ENCODE results near the gene S1PR4. TPM values are rescaled to one million over a fixed set of nuclear protein-coding genes. Genes with fewer than 3 reads are reported as not detected.
"Not testable (repeated sequence)": the region's sequence is repeated elsewhere in the genome, so short reads cannot be mapped to it uniquely, and the experiment has no call there.

S1PR4 gene
- total RNA-seq, 2 experiments from 2014 or later: 29.0 to 32.2 TPM

DNA sequence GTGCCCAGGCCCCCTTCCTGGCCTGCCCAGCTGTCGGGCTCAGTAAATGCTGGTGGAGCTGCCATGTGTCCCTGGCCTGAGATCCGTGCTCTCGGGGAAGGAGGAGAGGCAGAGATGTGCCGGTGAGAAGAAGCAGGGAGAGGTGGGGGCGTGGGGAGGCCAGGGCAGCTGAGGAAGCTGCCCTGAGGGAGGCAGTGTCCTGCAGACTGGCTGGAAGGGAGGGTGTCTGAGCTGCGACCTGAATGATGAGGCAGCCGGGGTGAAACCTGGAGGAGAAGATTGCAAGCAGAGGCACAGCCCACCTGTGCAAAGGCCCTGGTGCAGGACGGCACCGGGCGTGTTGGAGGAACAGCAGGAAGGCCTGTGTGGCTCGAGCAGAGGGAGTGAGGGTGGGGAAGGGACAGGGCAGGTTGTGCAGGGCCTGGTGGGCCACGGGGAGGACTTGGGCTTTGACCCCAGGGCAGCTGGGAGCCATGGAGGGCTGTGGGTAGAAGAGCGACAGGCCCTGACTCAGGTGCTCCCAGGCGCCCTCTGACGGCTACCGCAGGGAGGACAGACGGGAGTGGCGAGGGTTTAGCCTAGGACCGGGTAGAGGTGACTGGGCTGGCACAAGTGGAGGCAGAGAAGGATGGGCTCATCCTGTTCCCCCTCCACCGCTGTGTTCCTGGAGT, 31.9 kb downstream of the S1PR4 start:
- H3K9me3 Mint-ChIP-seq (ENCODE audit: low read depth): no peaks in the 10 kb centered on the region
- no peak overlapping the region for H3K4me3 Mint-ChIP-seq
- ATAC-seq (peak; percentile 98), DNase-seq (peak; percentile 86)
- no peaks in the 10 kb centered on the region for H3K4me1 Mint-ChIP-seq
- POLR2A ChIA-PET: no interaction called here
- intact Hi-C loops (cut with DNase I, micrococcal nuclease): loop anchor here in 1 of 2 experiments (1.0 to 2.0 kb wide), 4 partner anchors 24 to 259 kb away; no protein-coding TSS in a partner anchor
- CTCF ChIA-PET: interaction anchor here (0.9 to 1.9 kb wide), 2 partner anchors 42 to 51 kb away, joined by 3 to 7 read pairs; no protein-coding TSS in a partner anchor
- no peaks in the 10 kb centered on the region for H3K27me3 Mint-ChIP-seq
- peaks cover 5% of the 10 kb centered on the region for H3K36me3 Mint-ChIP-seq (ENCODE audit: low read depth)
- H3K27ac Mint-ChIP-seq: no peak overlapping the region

DNA sequence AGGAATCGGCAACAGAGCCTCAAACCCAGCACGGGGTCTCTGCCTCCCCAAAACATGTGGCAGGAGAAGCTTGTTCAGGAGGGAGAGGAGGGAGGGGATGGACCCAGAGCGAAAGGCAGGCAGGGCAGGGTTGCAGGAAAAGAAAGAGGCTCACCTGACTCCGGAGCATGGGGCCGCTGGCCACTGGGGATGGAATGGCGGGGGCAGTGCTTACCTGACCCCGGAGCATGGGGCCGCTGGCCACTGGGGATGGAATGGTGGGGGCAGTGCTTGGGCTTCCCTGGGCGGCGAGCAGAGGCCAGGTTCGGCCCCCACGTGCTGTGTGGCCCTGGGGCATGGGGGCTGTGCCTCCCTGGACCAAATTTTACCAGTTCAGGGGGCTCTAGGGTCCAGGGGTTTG, 32.6 kb downstream of the S1PR4 start:
- no peaks in the 10 kb centered on the region for H3K4me1 Mint-ChIP-seq
- no peaks in the 10 kb centered on the region for H3K9me3 Mint-ChIP-seq (ENCODE audit: low read depth)
- ChIA-PET CTCF (interaction anchor here (0.6 to 1.9 kb wide), 4 partner anchors 41 to 443 kb away, joined by 3 to 7 read pairs (median 4); no protein-coding TSS in a partner anchor), POLR2A (interaction anchor here (0.7 kb wide), 1 partner anchor 51 kb away, joined by 4 read pairs; no protein-coding TSS in a partner anchor)
- H3K36me3 Mint-ChIP-seq (ENCODE audit: low read depth): peaks cover 5% of the 10 kb centered on the region
- no peaks in the 10 kb centered on the region for H3K27me3 Mint-ChIP-seq
- H3K27ac Mint-ChIP-seq: no peak overlapping the region
- H3K4me3 Mint-ChIP-seq: no peak overlapping the region
- DNase-seq: no peak
- no peak for ATAC-seq
- intact Hi-C loops (cut with DNase I, micrococcal nuclease): loop anchor here in 1 of 2 experiments (2.0 kb wide), 1 partner anchor 24 kb away; no protein-coding TSS in a partner anchor

DNA sequence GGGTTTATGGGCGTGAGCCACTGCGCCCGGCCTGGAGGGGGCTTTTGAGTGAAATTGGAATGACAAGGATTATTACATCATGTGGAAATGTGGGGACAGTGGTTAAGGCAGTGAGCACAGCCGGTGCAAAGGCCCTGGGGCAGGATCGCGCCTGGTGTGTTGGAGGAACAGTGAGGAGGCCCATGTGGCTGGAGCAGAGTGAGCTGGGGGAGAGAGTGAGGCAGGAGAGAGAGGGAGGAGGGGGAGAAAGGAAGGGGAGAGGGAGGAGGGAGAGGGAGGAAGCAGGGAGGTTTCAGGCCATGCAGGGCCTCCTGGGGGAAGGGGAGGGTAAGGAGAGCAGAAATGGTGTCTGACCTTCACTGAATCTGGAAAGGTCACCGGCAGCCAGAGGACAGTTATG, 34.6 kb downstream of the S1PR4 start:
- no peaks in the 10 kb centered on the region for H3K27me3 Mint-ChIP-seq
- no peak for DNase-seq
- no peak overlapping the region for H3K27ac Mint-ChIP-seq
- H3K4me3 Mint-ChIP-seq: no peak overlapping the region
- ChIA-PET CTCF (interaction anchor here (0.6 kb wide), 1 partner anchor 251 kb away, joined by 3 read pairs; no protein-coding TSS in a partner anchor), POLR2A (no interaction called here)
- ATAC-seq: no peak
- no peaks in the 10 kb centered on the region for H3K4me1 Mint-ChIP-seq
- intact Hi-C loops (cut with DNase I, micrococcal nuclease): no loop called here
- peaks cover 11% of the 10 kb centered on the region for H3K36me3 Mint-ChIP-seq (ENCODE audit: low read depth)
- no peaks in the 10 kb centered on the region for H3K9me3 Mint-ChIP-seq (ENCODE audit: low read depth)

DNA sequence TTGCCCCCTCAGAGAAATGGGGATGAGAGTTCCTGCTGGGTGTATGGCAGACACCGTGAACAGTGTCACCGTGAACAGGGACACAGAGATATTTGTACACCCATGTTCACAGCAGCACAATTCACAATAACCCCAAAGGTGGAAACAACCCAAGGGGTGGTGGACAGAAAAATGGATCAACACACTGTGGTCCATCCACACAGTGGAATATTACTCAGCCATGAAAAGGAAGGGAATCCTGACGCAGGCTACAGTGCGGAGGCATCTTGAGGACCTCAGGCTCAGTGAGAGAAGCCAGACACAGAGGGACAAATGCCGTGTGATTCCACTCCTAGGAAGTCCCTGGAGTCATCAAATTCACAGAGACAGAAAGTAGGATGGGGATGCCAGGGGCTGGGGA, 38.3 kb downstream of the S1PR4 start:
- ATAC-seq (no peak), DNase-seq (no peak)
- CTCF ChIA-PET: no interaction called here
- intact Hi-C loops (cut with DNase I, micrococcal nuclease): no loop called here
- H3K9me3 Mint-ChIP-seq (ENCODE audit: low read depth): no peaks in the 10 kb centered on the region
- no peak overlapping the region for H3K4me3 Mint-ChIP-seq
- H3K27me3 Mint-ChIP-seq: no peaks in the 10 kb centered on the region
- POLR2A ChIA-PET: no interaction called here
- peaks cover 5% of the 10 kb centered on the region for H3K36me3 Mint-ChIP-seq (ENCODE audit: low read depth)
- H3K4me1 Mint-ChIP-seq: no peaks in the 10 kb centered on the region
- H3K27ac Mint-ChIP-seq: no peak overlapping the region

DNA sequence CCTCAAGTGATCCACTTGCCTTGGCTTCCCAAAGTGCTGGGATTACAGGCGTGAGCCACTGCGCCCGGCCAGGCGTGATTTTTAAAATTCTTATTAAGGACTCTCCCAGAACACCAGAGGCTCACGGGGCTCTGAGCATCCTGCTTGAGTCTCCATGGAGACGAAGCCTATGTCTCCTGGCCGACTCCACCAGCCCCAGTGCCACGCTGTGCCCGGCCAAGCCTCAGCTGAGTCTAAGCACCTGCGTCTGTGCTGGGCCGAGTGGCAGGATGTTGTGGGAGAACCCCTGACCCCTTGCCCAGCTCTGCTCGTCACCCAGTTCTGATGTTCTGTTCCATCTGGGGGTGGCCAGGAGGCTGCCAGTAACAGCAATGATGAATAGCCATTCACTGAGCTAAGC, 42.0 kb downstream of the S1PR4 start:
- Mint-ChIP-seq H3K36me3 (ENCODE audit: low read depth) (peaks cover 5% of the 10 kb centered on the region), H3K27me3 (peaks cover 3% of the 10 kb centered on the region), H3K27ac (no peak overlapping the region), H3K9me3 (ENCODE audit: low read depth) (no peaks in the 10 kb centered on the region), H3K4me1 (no peaks in the 10 kb centered on the region), H3K4me3 (no peak overlapping the region)
- ChIA-PET POLR2A (no interaction called here), CTCF (interaction anchor here (1.1 kb wide), 1 partner anchor 112 kb away, joined by 3 read pairs; no protein-coding TSS in a partner anchor)
- intact Hi-C loops (cut with DNase I, micrococcal nuclease): loop anchor here in 1 of 2 experiments (5.0 kb wide), 1 partner anchor 87 kb away; no protein-coding TSS in a partner anchor
- DNase-seq (no peak), ATAC-seq (no peak)

DNA sequence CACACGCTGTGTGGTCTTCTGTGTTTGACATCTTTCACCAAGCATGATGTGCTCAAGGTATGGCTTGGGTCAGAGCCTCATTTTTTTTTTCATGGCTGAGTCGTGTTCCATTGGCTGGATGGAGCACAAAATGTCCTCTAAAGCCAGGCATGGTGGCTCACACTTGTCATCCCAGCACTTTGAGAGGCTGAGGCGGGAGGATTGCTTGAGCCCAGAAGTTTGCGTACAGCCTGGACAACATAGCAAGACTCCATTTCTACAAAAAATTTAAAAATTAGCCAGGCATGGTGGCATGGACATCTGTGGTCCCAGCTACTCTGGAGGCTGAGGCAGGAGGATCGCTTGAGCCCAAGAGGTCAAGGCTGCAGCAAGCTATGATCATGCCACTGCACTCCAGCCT, 43.0 kb downstream of the S1PR4 start:
- H3K4me1 Mint-ChIP-seq; ATAC-seq; DNase-seq; POLR2A ChIA-PET; H3K27ac Mint-ChIP-seq; H3K36me3 Mint-ChIP-seq (ENCODE audit: low read depth); H3K4me3 Mint-ChIP-seq; H3K27me3 Mint-ChIP-seq; H3K9me3 Mint-ChIP-seq (ENCODE audit: low read depth): not testable (repeated sequence)
- intact Hi-C loops (cut with DNase I, micrococcal nuclease): loop anchor here in 1 of 2 experiments (5.0 kb wide), 1 partner anchor 86 kb away; no protein-coding TSS in a partner anchor
- CTCF ChIA-PET: interaction anchor here (1.1 to 1.2 kb wide), 2 partner anchors 29 to 113 kb away, joined by 3 to 5 read pairs; no protein-coding TSS in a partner anchor

DNA sequence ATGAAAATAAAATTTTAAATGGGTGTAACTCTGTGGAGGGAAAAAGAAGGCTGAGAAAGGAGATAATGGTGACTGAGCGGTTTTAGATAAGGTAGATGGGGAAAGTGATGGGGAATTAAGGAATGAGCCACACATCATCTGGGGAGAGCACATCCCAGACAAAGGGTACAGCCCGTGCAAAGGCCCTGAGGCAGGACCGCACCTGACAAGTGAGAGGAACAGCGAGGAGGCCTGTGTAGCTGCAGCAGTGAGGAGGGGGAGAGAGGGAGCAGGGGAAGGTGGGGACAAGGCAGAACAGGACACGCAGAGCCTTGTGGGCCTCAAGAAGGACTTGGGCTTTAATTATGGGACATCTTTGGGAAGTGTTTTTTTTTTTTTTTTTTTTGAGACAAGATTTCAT, 44.1 kb downstream of the S1PR4 start:
- ATAC-seq (no peak), DNase-seq (no peak)
- ChIA-PET POLR2A (no interaction called here), CTCF (interaction anchor here (1.0 kb wide), 1 partner anchor 155 kb away, joined by 3 read pairs; no protein-coding TSS in a partner anchor)
- Mint-ChIP-seq H3K27me3 (peaks cover 15% of the 10 kb centered on the region), H3K9me3 (ENCODE audit: low read depth) (no peaks in the 10 kb centered on the region), H3K27ac (no peak overlapping the region), H3K36me3 (ENCODE audit: low read depth) (no peaks in the 10 kb centered on the region), H3K4me1 (no peaks in the 10 kb centered on the region), H3K4me3 (no peak overlapping the region)
- intact Hi-C loops (cut with DNase I, micrococcal nuclease): loop anchor here in 1 of 2 experiments (5.0 kb wide), 1 partner anchor 85 kb away; no protein-coding TSS in a partner anchor

DNA sequence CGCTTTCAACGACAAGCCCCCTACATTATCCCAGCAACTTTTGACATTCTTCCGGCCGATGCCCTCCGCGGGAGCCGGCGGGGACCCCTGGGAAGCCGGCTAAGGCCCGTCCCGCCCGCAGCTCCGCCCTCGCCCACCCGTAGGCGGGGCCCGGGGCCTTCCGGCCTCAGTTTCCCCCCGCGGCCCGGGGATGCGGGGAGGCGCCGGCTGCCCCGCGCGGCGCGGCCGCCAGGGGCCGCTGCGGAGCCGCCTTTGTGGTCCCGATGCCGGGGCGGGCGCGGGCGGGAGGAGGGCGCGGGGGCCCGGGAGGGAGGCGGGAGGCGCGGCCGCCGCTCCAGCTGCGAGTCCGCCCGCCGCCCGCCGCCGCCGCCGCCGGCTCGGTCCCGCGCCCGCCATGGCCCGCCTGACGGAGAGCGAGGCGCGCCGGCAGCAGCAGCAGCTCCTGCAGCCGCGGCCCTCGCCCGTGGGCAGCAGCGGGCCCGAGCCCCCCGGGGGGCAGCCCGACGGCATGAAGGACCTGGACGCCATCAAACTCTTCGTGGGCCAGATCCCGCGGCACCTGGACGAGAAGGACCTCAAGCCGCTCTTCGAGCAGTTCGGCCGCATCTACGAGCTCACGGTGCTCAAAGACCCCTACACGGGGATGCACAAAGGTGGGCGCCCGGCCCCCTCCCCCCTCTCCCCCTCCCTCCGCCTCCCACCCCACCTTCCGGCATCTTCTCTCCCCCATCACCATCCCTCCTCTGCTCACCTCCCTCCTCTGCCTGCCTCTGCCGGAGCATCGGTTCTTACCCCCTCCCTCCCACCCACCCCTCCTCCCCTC, 46.0 kb downstream of the S1PR4 start, which contains the start of gene CELF5:
Gene CELF5 (plus strand): TSS at position 316 of the 823 bp plus-strand sequence. CDS start 79 bp downstream, at position 395.
- peak; percentile 77 for DNase-seq
- ATAC-seq: peak; percentile 77
- intact Hi-C loops (cut with DNase I, micrococcal nuclease): loop anchor here in 1 of 2 experiments (1.0 to 5.0 kb wide), 3 partner anchors 26 to 83 kb away; no protein-coding TSS in a partner anchor
- H3K4me3 Mint-ChIP-seq: no peak within 1 kb of the TSS
- peaks cover 24% of the 10 kb centered on the region for H3K27me3 Mint-ChIP-seq
- CTCF ChIA-PET: interaction anchor here (0.6 to 1.2 kb wide), 3 partner anchors 55 to 121 kb away, joined by 3 read pairs; no protein-coding TSS in a partner anchor
- H3K36me3 Mint-ChIP-seq (ENCODE audit: low read depth): no peaks in the 10 kb centered on the region
- no peak within 1 kb of the TSS for H3K27ac Mint-ChIP-seq
- H3K9me3 Mint-ChIP-seq (ENCODE audit: low read depth): no peaks in the 10 kb centered on the region
- H3K4me1 Mint-ChIP-seq: no peaks in the 10 kb centered on the region
- POLR2A ChIA-PET: no interaction called here

DNA sequence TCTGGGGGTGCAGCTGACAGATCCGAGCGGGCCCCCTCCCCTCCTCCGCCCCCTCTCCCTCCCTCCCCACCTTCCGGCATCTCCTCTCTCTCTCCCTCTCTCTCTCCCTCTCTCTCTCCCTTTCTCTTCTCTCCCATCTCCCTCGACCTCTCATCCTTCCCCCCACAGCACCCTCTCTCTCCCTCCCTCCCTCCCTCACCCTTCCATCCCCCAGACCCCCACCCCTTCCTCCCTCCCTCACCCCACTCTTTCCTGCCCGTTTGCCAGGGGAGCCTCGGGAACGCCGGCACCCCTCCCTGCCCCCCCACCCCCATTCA, 46.6 kb downstream of the S1PR4 start:
- Mint-ChIP-seq H3K36me3 (ENCODE audit: low read depth) (no peaks in the 10 kb centered on the region), H3K4me3 (no peak overlapping the region), H3K4me1 (no peaks in the 10 kb centered on the region), H3K27me3 (peaks cover 26% of the 10 kb centered on the region), H3K9me3 (ENCODE audit: low read depth) (no peaks in the 10 kb centered on the region), H3K27ac (no peak overlapping the region)
- ChIA-PET CTCF (interaction anchor here (0.6 kb wide), 2 partner anchors 55 to 78 kb away, joined by 3 read pairs; no protein-coding TSS in a partner anchor), POLR2A (no interaction called here)
- no peak for ATAC-seq
- intact Hi-C loops (cut with DNase I, micrococcal nuclease): loop anchor here in 1 of 2 experiments (2.0 kb wide), 1 partner anchor 50 kb away; no protein-coding TSS in a partner anchor
- DNase-seq: no peak

DNA sequence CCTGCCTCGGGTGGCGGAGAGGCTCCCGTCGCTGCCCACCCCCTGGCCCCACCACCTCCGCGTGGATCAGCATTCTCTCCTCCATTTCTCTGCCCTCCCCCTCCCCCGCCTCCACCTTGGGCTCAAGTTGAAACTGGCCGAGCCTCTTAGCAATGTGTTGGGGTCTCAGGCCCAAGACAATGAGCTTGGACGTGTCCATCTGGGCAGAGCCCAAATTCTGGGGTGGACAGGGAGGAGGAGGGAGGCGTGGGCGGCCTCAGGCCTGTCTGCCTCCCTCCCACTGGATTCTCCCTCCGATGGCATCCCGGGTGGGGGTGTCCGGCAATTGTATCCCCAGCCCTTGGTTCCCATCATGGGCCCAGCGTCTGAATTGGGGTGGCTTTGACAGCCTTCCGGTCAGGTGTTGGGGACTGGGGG, 47.1 kb downstream of the S1PR4 start:
- Mint-ChIP-seq H3K4me3 (no peak overlapping the region), H3K4me1 (no peaks in the 10 kb centered on the region), H3K27ac (no peak overlapping the region), H3K9me3 (ENCODE audit: low read depth) (no peaks in the 10 kb centered on the region), H3K36me3 (ENCODE audit: low read depth) (no peaks in the 10 kb centered on the region), H3K27me3 (peaks cover 26% of the 10 kb centered on the region)
- ATAC-seq (no peak), DNase-seq (no peak)
- intact Hi-C loops (cut with DNase I, micrococcal nuclease): loop anchor here in 1 of 2 experiments (2.0 kb wide), 1 partner anchor 49 kb away; no protein-coding TSS in a partner anchor
- CTCF ChIA-PET: no interaction called here
- POLR2A ChIA-PET: no interaction called here

DNA sequence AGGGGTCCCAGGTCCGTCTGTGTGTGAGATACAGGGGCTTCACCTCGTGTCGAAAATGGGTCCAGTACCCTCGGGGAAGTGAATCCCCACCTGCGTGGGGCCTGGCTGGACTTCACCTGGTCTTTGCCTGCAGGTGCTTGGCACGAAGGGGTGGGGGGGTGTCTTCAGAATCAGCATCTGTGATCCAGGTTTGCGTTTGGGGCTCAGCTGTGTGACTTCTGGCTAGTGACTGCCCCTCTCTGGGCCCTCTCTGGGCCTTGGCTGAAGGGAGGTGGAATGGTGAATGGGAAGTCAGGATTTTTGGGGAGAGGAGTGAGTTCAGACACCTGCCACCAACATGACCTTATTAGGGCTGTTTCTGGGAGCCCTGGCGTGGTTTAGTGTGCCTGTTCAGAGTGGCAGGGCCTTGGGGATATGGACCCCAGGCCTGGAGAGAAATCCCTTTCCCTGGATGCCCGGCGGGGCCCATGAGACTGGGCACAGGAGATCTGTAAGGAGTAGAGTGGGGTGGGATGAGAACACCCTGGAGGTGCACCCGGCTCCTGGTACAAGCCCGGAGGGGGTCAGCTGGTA, 48.6 kb downstream of the S1PR4 start:
- no peak overlapping the region for H3K27ac Mint-ChIP-seq
- no peaks in the 10 kb centered on the region for H3K36me3 Mint-ChIP-seq (ENCODE audit: low read depth)
- peaks cover 29% of the 10 kb centered on the region for H3K27me3 Mint-ChIP-seq
- POLR2A ChIA-PET: no interaction called here
- ATAC-seq: no peak
- intact Hi-C loops (cut with DNase I, micrococcal nuclease): no loop called here
- CTCF ChIA-PET: interaction anchor here (0.7 kb wide), 1 partner anchor 1041 kb away, joined by 3 read pairs; no protein-coding TSS in a partner anchor
- DNase-seq: no peak
- no peaks in the 10 kb centered on the region for H3K4me1 Mint-ChIP-seq
- H3K4me3 Mint-ChIP-seq: no peak overlapping the region
- no peaks in the 10 kb centered on the region for H3K9me3 Mint-ChIP-seq (ENCODE audit: low read depth)
